Neural progenitor cell (in vitro differentiated cells): ENCODE data around the gene CDRT15. TPM values are rescaled to one million over a fixed set of nuclear protein-coding genes. Genes with fewer than 3 reads are reported as not detected.

Experiments
- DNase-seq: peaks from one replicate; pipeline ENCODE4 v3.0.0-alpha.2; 2016; ENCODE audit warnings: low spot score
- H2AFZ ChIP-seq: fragments of 200-600 bp; sonication (generic); replicated peaks from 2 replicates; pipeline ENCODE4 v1.6.1; 2016; ENCODE audit warnings: antibody characterized with exemption
- H3F3A ChIP-seq: fragments of 200-600 bp; sonication (generic); 2 replicates; pipeline ENCODE4 v1.6.1; 2016; ENCODE audit warnings: antibody characterized with exemption, low read depth
- H3K27ac ChIP-seq: fragments of 200-600 bp; sonication (generic); 2 replicates; pipeline ENCODE4 v1.5.1; 2016; ENCODE audit warnings: mild to moderate bottlenecking
- H3K27me3 ChIP-seq: fragments of 200-600 bp; sonication (generic); 2 replicates; pipeline ENCODE4 v1.6.1; 2016; ENCODE audit warnings: mild to moderate bottlenecking, moderate library complexity
- H3K36me3 ChIP-seq: fragments of 200-600 bp; sonication (generic); 2 replicates; pipeline ENCODE4 v1.5.1; 2016
- H3K4me1 ChIP-seq: fragments of 200-600 bp; sonication (generic); 2 replicates; pipeline ENCODE4 v1.6.1; 2016; ENCODE audit warnings: mixed run types
- H3K4me2 ChIP-seq: fragments of 200-600 bp; sonication (generic); 2 replicates; pipeline ENCODE4 v1.6.1; 2016
- H3K4me3 ChIP-seq: fragments of 200-600 bp; sonication (generic); 2 replicates; pipeline ENCODE4 v1.5.1; 2016
- H3K79me2 ChIP-seq: fragments of 200-600 bp; sonication (generic); 2 replicates; pipeline ENCODE4 v1.6.1; 2016; ENCODE audit warnings: low read depth
- H3K9ac ChIP-seq: fragments of 200-600 bp; sonication (generic); 2 replicates; pipeline ENCODE4 v1.6.1; 2016
- H3K9me3 ChIP-seq: fragments of 200-600 bp; sonication (generic); 2 replicates; pipeline ENCODE4 v1.5.1; 2016; ENCODE audit warnings: low read depth
- H4K20me1 ChIP-seq: fragments of 200-600 bp; sonication (generic); 2 replicates; pipeline ENCODE4 v1.6.1; 2016; ENCODE audit warnings: low read depth
- H3K27ac Mint-ChIP-seq: 3 replicates; pipeline ENCODE4 v1.8.0; 2021; ENCODE audit warnings: mixed read lengths
- H3K27me3 Mint-ChIP-seq: 2 replicates; pipeline ENCODE4 v1.8.0; 2022; ENCODE audit warnings: low read depth, mild to moderate bottlenecking, inconsistent platforms, moderate library complexity, mixed read lengths; ENCODE audit not compliant: insufficient read depth
- H3K36me3 Mint-ChIP-seq: 3 replicates; pipeline ENCODE4 v1.8.0; 2021; ENCODE audit warnings: mixed read lengths
- H3K4me1 Mint-ChIP-seq: 3 replicates; pipeline ENCODE4 v1.8.0; 2021; ENCODE audit warnings: mixed read lengths
- H3K4me3 Mint-ChIP-seq: 3 replicates; pipeline ENCODE4 v1.8.0; 2021; ENCODE audit warnings: mild to moderate bottlenecking, moderate library complexity, mixed read lengths
- H3K9me3 Mint-ChIP-seq: 3 replicates; pipeline ENCODE4 v1.8.0; 2020; ENCODE audit warnings: mixed read lengths
- EZH2 ChIP-seq: fragments of 200-600 bp; sonication (generic); IDR thresholded peaks from 2 replicates; pipeline ENCODE4 v1.6.1; 2017; ENCODE audit warnings: antibody characterized with exemption, mild to moderate bottlenecking, moderate library complexity
- EZH2phosphoT487 ChIP-seq: fragments of 200-600 bp; sonication (generic); IDR thresholded peaks from 2 replicates; pipeline ENCODE4 v1.6.1; 2017; ENCODE audit warnings: antibody characterized with exemption
- total RNA-seq: library from RNA; depleted of rRNA; stranded (reverse); fragments of >200 nt; gene quantifications from 2 replicates; pipeline ENCODE4 v1.2.3, GENCODE V29; 2015; ENCODE audit warnings: low replicate concordance
- TF ChIP-seq, protein P1 (sequence below): fragments of 200-600 bp; sonication (generic); IDR thresholded peaks from 2 replicates; pipeline ENCODE4 v1.5.1; 2017; ENCODE audit warnings: antibody characterized with exemption, mild to moderate bottlenecking

The CDRT15 gene
- total RNA-seq, 1 donor from 2014 or later, result not detected

DNA sequence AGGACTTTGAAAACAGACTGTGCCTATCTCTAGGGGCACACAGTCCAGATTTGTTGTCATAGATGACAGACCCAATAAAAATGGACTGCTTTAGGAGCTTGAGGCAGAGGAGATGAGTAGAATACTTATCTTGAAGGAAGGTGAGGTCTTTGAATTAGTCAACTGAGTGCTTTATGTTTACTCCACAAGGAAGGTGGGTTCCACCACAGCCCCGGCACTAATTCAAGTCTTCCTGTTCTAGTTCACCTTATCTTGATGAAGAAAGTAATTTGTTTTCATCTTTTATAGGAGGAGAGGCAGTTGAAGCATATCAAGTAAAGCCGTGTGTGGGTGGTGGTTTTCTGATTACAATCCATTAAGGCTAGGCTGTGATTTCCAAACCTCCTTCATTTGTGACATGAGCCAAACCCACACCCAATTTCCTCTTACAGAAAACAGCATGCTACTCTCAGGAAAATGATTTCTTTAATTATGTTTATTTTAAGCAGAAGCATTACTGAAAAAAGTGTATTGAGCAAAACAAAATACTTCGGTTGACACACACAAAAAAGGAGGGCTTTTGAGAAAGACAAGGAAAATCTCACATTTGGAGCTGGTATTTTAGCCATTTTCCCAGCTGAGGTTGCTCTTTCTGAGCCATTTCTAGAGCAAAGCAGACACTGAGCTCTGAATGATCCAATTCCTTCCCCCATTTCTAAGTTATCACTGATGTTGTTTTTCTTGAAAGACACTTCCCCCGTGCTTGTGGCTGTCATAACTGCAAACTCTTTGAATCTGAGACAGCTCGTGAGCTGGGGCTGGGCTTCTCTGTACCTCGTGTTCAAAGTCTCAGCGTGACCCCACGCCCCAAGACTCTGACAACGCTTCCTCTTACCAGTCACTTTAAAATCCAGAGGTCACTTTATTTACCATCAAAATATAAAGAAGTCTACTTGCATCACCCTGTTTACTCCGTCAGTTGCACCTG lies 35.4 kb downstream of the CDRT15 start:
- H3K9ac ChIP-seq, result no peak overlapping the region
- no peaks in the 10 kb centered on the region for H3K9me3 Mint-ChIP-seq
- no peak overlapping the region for H3K4me3 ChIP-seq
- peaks cover 4% of the 10 kb centered on the region for H4K20me1 ChIP-seq
- no peak for DNase-seq
- H3K27me3 Mint-ChIP-seq, result peaks cover 2% of the 10 kb centered on the region
- H3K27ac ChIP-seq, result no peak overlapping the region
- no peak overlapping the region for H3K4me2 ChIP-seq
- no peaks in the 10 kb centered on the region for H3K79me2 ChIP-seq
- H3K27ac Mint-ChIP-seq, result peak overlapping the region; percentile 51
- H2AFZ ChIP-seq, result no peak overlapping the region
- no peaks in the 10 kb centered on the region for H3K9me3 ChIP-seq
- TF ChIP-seq, protein P1, sequence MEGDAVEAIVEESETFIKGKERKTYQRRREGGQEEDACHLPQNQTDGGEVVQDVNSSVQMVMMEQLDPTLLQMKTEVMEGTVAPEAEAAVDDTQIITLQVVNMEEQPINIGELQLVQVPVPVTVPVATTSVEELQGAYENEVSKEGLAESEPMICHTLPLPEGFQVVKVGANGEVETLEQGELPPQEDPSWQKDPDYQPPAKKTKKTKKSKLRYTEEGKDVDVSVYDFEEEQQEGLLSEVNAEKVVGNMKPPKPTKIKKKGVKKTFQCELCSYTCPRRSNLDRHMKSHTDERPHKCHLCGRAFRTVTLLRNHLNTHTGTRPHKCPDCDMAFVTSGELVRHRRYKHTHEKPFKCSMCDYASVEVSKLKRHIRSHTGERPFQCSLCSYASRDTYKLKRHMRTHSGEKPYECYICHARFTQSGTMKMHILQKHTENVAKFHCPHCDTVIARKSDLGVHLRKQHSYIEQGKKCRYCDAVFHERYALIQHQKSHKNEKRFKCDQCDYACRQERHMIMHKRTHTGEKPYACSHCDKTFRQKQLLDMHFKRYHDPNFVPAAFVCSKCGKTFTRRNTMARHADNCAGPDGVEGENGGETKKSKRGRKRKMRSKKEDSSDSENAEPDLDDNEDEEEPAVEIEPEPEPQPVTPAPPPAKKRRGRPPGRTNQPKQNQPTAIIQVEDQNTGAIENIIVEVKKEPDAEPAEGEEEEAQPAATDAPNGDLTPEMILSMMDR, result no peak
- TF ChIP-seq EZH2phosphoT487, result no peak
- TF ChIP-seq EZH2, result no peak
- H3K4me1 ChIP-seq, result no peaks in the 10 kb centered on the region
- H3K27me3 ChIP-seq, result no peaks in the 10 kb centered on the region
- no peaks in the 10 kb centered on the region for H3K36me3 ChIP-seq
- no peaks in the 10 kb centered on the region for H3F3A ChIP-seq
- peaks cover 2% of the 10 kb centered on the region for H3K4me1 Mint-ChIP-seq
- peaks cover 4% of the 10 kb centered on the region for H3K36me3 Mint-ChIP-seq
- H3K4me3 Mint-ChIP-seq, result no peak overlapping the region

DNA sequence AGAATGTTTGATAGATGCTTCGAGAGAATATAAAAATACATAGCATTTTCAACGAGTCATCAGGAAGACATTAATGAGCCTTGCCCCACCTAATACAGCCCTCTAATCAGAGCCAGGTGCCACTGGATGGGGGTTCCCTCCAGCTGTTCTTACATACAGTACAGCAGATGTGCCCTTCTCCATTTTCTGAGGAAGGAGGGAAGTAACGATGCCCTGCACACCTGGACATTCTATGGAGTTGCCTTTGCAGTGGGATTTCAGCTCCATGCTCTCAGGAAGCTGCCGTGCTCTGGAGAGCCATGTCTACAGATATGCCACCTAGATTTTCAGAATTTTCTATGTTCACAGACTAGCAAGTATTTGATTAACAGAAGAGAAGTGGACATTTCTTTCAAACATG lies 36.3 kb downstream of the CDRT15 start:
- H3K9ac ChIP-seq, result no peak overlapping the region
- Mint-ChIP-seq H3K36me3 (peaks cover 4% of the 10 kb centered on the region), H3K27ac (no peak overlapping the region)

DNA sequence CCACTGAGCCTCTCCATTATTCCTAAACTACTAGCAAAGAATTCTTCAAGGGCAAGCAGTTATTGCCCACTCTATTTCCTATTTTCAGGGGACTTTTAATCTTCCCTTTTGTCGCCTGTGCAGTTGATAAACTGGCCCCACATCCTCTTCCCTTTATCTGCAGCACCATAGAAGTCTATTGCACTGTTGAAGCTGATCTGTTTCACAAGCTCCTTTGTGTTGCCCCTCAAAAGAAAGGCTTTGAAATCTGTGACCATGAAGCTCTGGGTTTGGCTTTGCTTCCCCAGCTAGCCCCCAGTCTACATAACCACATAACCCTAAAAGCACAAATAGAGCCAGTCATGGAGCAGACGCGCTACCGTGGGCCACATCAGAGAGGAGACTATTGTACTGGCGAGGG lies 37.1 kb downstream of the CDRT15 start:
- H3K9ac ChIP-seq, result no peak overlapping the region
- Mint-ChIP-seq H3K27me3 (peaks cover 2% of the 10 kb centered on the region), H3K9me3 (no peaks in the 10 kb centered on the region), H3K27ac (peak overlapping the region; percentile 31), H3K4me1 (peaks cover 2% of the 10 kb centered on the region), H3K36me3 (peaks cover 4% of the 10 kb centered on the region), H3K4me3 (no peak overlapping the region)
- DNase-seq, result no peak
- H3F3A ChIP-seq, result no peaks in the 10 kb centered on the region
- H3K36me3 ChIP-seq, result no peaks in the 10 kb centered on the region
- no peaks in the 10 kb centered on the region for H3K9me3 ChIP-seq
- TF ChIP-seq EZH2phosphoT487, result no peak
- TF ChIP-seq EZH2, result no peak
- TF ChIP-seq, protein P1, result no peak
- no peak overlapping the region for H2AFZ ChIP-seq
- H3K4me2 ChIP-seq, result no peak overlapping the region
- no peak overlapping the region for H3K27ac ChIP-seq
- no peaks in the 10 kb centered on the region for H3K4me1 ChIP-seq
- H3K79me2 ChIP-seq, result no peaks in the 10 kb centered on the region
- no peaks in the 10 kb centered on the region for H3K27me3 ChIP-seq
- no peak overlapping the region for H3K4me3 ChIP-seq
- peaks cover 4% of the 10 kb centered on the region for H4K20me1 ChIP-seq

More for the DNA sequence above, 36.3 kb downstream of the CDRT15 start:
- peaks cover 4% of the 10 kb centered on the region for H4K20me1 ChIP-seq
- no peaks in the 10 kb centered on the region for H3F3A ChIP-seq
- H3K4me2 ChIP-seq, result no peak overlapping the region
- peaks cover 2% of the 10 kb centered on the region for H3K4me1 Mint-ChIP-seq
- no peaks in the 10 kb centered on the region for H3K79me2 ChIP-seq
- no peak overlapping the region for H2AFZ ChIP-seq
- TF ChIP-seq EZH2, result no peak
- no peak for TF ChIP-seq EZH2phosphoT487
- TF ChIP-seq, protein P1, result no peak
- no peaks in the 10 kb centered on the region for H3K36me3 ChIP-seq
- no peaks in the 10 kb centered on the region for H3K9me3 Mint-ChIP-seq
- DNase-seq, result no peak
- H3K27me3 ChIP-seq, result no peaks in the 10 kb centered on the region
- no peak overlapping the region for H3K4me3 ChIP-seq
- peaks cover 2% of the 10 kb centered on the region for H3K27me3 Mint-ChIP-seq
- no peaks in the 10 kb centered on the region for H3K4me1 ChIP-seq
- no peak overlapping the region for H3K4me3 Mint-ChIP-seq
- no peak overlapping the region for H3K27ac ChIP-seq
- H3K9me3 ChIP-seq, result no peaks in the 10 kb centered on the region
